Esophagus squamous epithelium (tissue), 5 donors: ENCODE data around the gene STUB1. TPM values are rescaled to one million over a fixed set of nuclear protein-coding genes. Genes with fewer than 3 reads are reported as not detected.

Experiments
- DNase-seq: peaks from one replicate; lab custom pipeline; 2025; lab: John Stamatoyannopoulos, UW
- H3K27ac ChIP-seq, 4 donors: fragments of 200-600 bp; sonication (generic); one replicate each; pipeline ENCODE4 v1.5.1; 2016 to 2019; ENCODE audit warnings: mild to moderate bottlenecking in 1 of 4
- H3K27me3 ChIP-seq, 4 donors: fragments of 200-600 bp; sonication (generic); 1 replicate in 3 of 4; 2 replicates in 1 of 4; pipeline versions ENCODE4 v1.5.1 to v1.6.0; 2017 to 2021; ENCODE audit warnings: antibody characterized with exemption in 1 of 4
- H3K36me3 ChIP-seq, 3 donors: fragments of 200-600 bp; sonication (generic); one replicate each; pipeline ENCODE4 v1.5.1; 2016 to 2019
- H3K4me1 ChIP-seq, 3 donors: fragments of 200-600 bp; sonication (generic); one replicate each; pipeline ENCODE4 v1.5.1; 2017 to 2019
- H3K4me3 ChIP-seq, 4 donors: fragments of 200-600 bp; sonication (generic); 1 replicate in 3 of 4; 2 replicates in 1 of 4; pipeline ENCODE4 v1.5.1; 2016 to 2019; ENCODE audit warnings: mild to moderate bottlenecking in 2 of 4, moderate library complexity in 1 of 4
- H3K9me3 ChIP-seq, 3 donors: fragments of 200-600 bp; sonication (generic); one replicate each; pipeline ENCODE4 v1.5.1; 2016 to 2019
- CTCF ChIP-seq, 6 experiments: fragments of 450-650 bp in 4 of 6; fragments of 200-600 bp in 2 of 6; sonication (generic) in 2 of 6; IDR thresholded peaks; one replicate each; pipeline ENCODE4 v1.5.1; 2016 to 2019; ENCODE audit warnings: antibody characterized with exemption in 6 of 6, mild to moderate bottlenecking in 4 of 6, moderate library complexity in 4 of 6
- POLR2A ChIP-seq, 4 donors: fragments of 450-650 bp; IDR thresholded peaks; one replicate each; pipeline ENCODE4 v1.6.1; 2017; ENCODE audit warnings: antibody characterized with exemption in 4 of 4, mild to moderate bottlenecking in 4 of 4, moderate library complexity in 3 of 4
- WGBS, 2 donors: methylation state at CpG; one replicate each; pipeline ENCODE4 v1.1.5; 2018; 5-methylcytosine and 5-hydroxymethylcytosine counted together
- intact Hi-C: fragments of 100-400 bp; cut with DNase I; formaldehyde crosslinking; loops from one replicate; pipeline ENCODE4 v1.15.0; 2022
- total RNA-seq, 4 donors: library from RNA; depleted of rRNA; stranded (reverse); fragments of >200 nt; gene quantifications; one replicate each; pipeline ENCODE4 v1.1.0, GENCODE V29; 2016
- donor health status: DM: yes; HTN: yes; CAD: no.

The STUB1 gene
- total RNA-seq, 4 donors from 2014 or later: 102 to 148 (median 120) TPM

- Histone ChIP-seq H3K9me3 (no peaks in the 10 kb centered on the region), H3K36me3 (peaks cover 15 to 38% (median 16%) of the 10 kb centered on the region in 3 donors), H3K4me3 (peak overlapping the region in 2 of 4 donors; percentile 95 to 98), H3K27ac (peak overlapping the region in 2 of 4 donors; percentile 22 to 93), H3K27me3 (peaks cover 0 to 15% (median 0%) of the 10 kb centered on the region in 4 donors), H3K4me1 (peaks cover 54 to 88% (median 67%) of the 10 kb centered on the region in 3 donors)
- WGBS, 2 donors: 50 to 55% methylated on average over 10 to 17 of the region's 28 CpGs
- TF ChIP-seq CTCF (IDR thresholded peaks at IDR 0.05) (no peak), POLR2A (IDR thresholded peaks at IDR 0.05) (no peak)
- intact Hi-C loops: no loop called here
- DNase-seq: no peak
These were observed 1.7 kb downstream of the STUB1 start for GRCh38 chr16:681746-682427.

- Histone ChIP-seq H3K4me3 (peak overlapping the region; percentile 55 to 88 (median 65)), H3K36me3 (peaks cover 17 to 47% (median 19%) of the 10 kb centered on the region in 3 donors), H3K9me3 (no peaks in the 10 kb centered on the region), H3K27ac (peak overlapping the region in 3 of 4 donors; percentile 83 to 88 (median 85)), H3K4me1 (peaks cover 51 to 80% (median 61%) of the 10 kb centered on the region in 3 donors), H3K27me3 (peaks cover 0 to 6% (median 0%) of the 10 kb centered on the region in 4 donors)
- 67 to 76% methylated on average over 7 to 12 of the region's 36 CpGs for WGBS, 2 donors
- intact Hi-C loops: no loop called here
- no peak for TF ChIP-seq CTCF (IDR thresholded peaks at IDR 0.05)
- no peak for TF ChIP-seq POLR2A (IDR thresholded peaks at IDR 0.05)
- DNase-seq: no peak
These were observed 2.5 kb downstream of the STUB1 start for GRCh38 chr16:682493-683395.

- H3K36me3 ChIP-seq: peaks cover 17 to 53% (median 19%) of the 10 kb centered on the region in 3 donors
- WGBS, 2 donors: 13 to 29% methylated on average over 9 to 10 of the region's 57 CpGs
- TF ChIP-seq POLR2A (IDR thresholded peaks at IDR 0.05) (no peak), CTCF (IDR thresholded peaks at IDR 0.05) (no peak)
- intact Hi-C loops: no loop called here
- H3K9me3 ChIP-seq: no peaks in the 10 kb centered on the region
- H3K27ac ChIP-seq: peak overlapping the region; percentile 83 to 91 (median 86)
- no peak for DNase-seq
- peak overlapping the region; percentile 55 to 88 (median 65) for H3K4me3 ChIP-seq
- no peaks in the 10 kb centered on the region for H3K27me3 ChIP-seq
- peaks cover 52 to 80% (median 57%) of the 10 kb centered on the region in 3 donors for H3K4me1 ChIP-seq
These were observed 3.3 kb downstream of the STUB1 start for GRCh38 chr16:683396-684070.

GRCh38 chr16:684071-684794, 4.0 kb downstream of the STUB1 start, which contains the start of gene JMJD8:
Gene JMJD8, minus strand, starts transcription at chr16:684334. Its CDS starts 15 bp downstream, at chr16:684319.
- no peak for TF ChIP-seq CTCF (IDR thresholded peaks at IDR 0.05)
- TF ChIP-seq POLR2A (IDR thresholded peaks at IDR 0.05): peak in 1 of 4 donors; percentile 66
- WGBS, 2 donors: 4% methylated on average over 14 of the region's 91 CpGs; no CpG with 5 or more reads in 1 of the 2 donors
- peaks cover 57 to 80% (median 58%) of the 10 kb centered on the region in 3 donors for H3K4me1 ChIP-seq

More at GRCh38 chr16:684071-684794, 4.0 kb downstream of the STUB1 start, which contains the start of gene JMJD8:
- Histone ChIP-seq H3K9me3 (no peaks in the 10 kb centered on the region), H3K27ac (peak within 1 kb of the TSS; percentile 83 to 91 (median 86)), H3K36me3 (peaks cover 17 to 53% (median 19%) of the 10 kb centered on the region in 3 donors), H3K27me3 (no peaks in the 10 kb centered on the region), H3K4me3 (peak within 1 kb of the TSS; percentile 55 to 88 (median 65))
- peak; percentile 71 for DNase-seq
- intact Hi-C loops: no loop called here
